Hepatocyte (in vitro differentiated cells): ENCODE data around the gene TMEM167A. TPM values are rescaled to one million over a fixed set of nuclear protein-coding genes. Genes with fewer than 3 reads are reported as not detected.

ENCODE experiments used
- DNase-seq: peaks from one replicate; pipeline ENCODE4 v3.0.0-alpha.2; 2016; ENCODE audit warnings: low spot score
- H2AFZ ChIP-seq: fragments of 200-600 bp; sonication (generic); 2 replicates; pipeline ENCODE4 v1.6.0; 2016; ENCODE audit warnings: antibody characterized with exemption, mild to moderate bottlenecking
- H3K27ac ChIP-seq: fragments of 200-600 bp; sonication (generic); 2 replicates; pipeline ENCODE4 v1.5.1; 2016; ENCODE audit warnings: mild to moderate bottlenecking
- H3K27me3 ChIP-seq: fragments of 200-600 bp; sonication (generic); 2 replicates; pipeline ENCODE4 v1.6.1; 2016
- H3K36me3 ChIP-seq: fragments of 200-600 bp; sonication (generic); replicated peaks from 2 replicates; pipeline ENCODE4 v1.5.1; 2016; ENCODE audit warnings: low read depth; ENCODE audit not compliant: insufficient read depth
- H3K4me1 ChIP-seq: fragments of 200-600 bp; sonication (generic); 2 replicates; pipeline ENCODE4 v1.5.1; 2016; ENCODE audit warnings: mild to moderate bottlenecking, moderate library complexity; ENCODE audit not compliant: insufficient read depth
- H3K4me2 ChIP-seq: fragments of 200-600 bp; sonication (generic); 2 replicates; pipeline ENCODE4 v1.6.0; 2016
- H3K4me3 ChIP-seq: fragments of 200-600 bp; sonication (generic); 2 replicates; pipeline ENCODE4 v1.5.1; 2016; ENCODE audit warnings: mild to moderate bottlenecking
- H3K79me2 ChIP-seq: fragments of 200-600 bp; sonication (generic); 2 replicates; pipeline ENCODE4 v1.6.0; 2017; ENCODE audit warnings: mild to moderate bottlenecking
- H3K9me2 ChIP-seq: fragments of 200-600 bp; sonication (generic); replicated peaks from 2 replicates; pipeline ENCODE4 v1.6.0; 2017; ENCODE audit warnings: mild to moderate bottlenecking; ENCODE audit not compliant: insufficient read depth
- H3K9me3 ChIP-seq: fragments of 200-600 bp; sonication (generic); 2 replicates; pipeline ENCODE4 v1.5.1; 2016; ENCODE audit warnings: low read depth, mild to moderate bottlenecking
- H4K20me1 ChIP-seq: fragments of 200-600 bp; sonication (generic); 2 replicates; pipeline ENCODE4 v1.6.0; 2016; ENCODE audit warnings: mild to moderate bottlenecking; ENCODE audit not compliant: insufficient read depth, poor library complexity, severe bottlenecking
- CTCF ChIP-seq: fragments of 200-600 bp; sonication (generic); IDR thresholded peaks from 2 replicates; pipeline ENCODE4 v1.5.1; 2016; ENCODE audit warnings: antibody characterized with exemption, mild to moderate bottlenecking; ENCODE audit not compliant: poor library complexity
- EZH2 ChIP-seq: fragments of 200-600 bp; sonication (generic); IDR thresholded peaks from 2 replicates; pipeline ENCODE4 v1.6.1; 2016; ENCODE audit warnings: antibody characterized with exemption, mild to moderate bottlenecking, borderline replicate concordance
- EZH2phosphoT487 ChIP-seq: fragments of 200-600 bp; sonication (generic); IDR thresholded peaks from one replicate; pipeline ENCODE4 v1.6.1; 2018; ENCODE audit warnings: antibody characterized with exemption, mild to moderate bottlenecking, low read depth, moderate library complexity; ENCODE audit not compliant: unreplicated experiment, severe bottlenecking
- WGBS: methylation state at CpG from one replicate; pipeline ENCODE4 v1.1.6; 2016; ENCODE audit warnings: low lambda C conversion rate; ENCODE audit errors: missing lambda C conversion rate; 5-methylcytosine and 5-hydroxymethylcytosine counted together
- polyA plus RNA-seq: library from polyadenylated mRNA; unstranded; fragments of >200 nt; fragmentation: Nextera tagmentation; extraction: Ambion mirVana; gene quantifications from 2 replicates; pipeline ENCODE4 v1.2.1, GENCODE V29; 2016
- total RNA-seq: library from RNA; depleted of rRNA; stranded (reverse); fragments of >200 nt; gene quantifications from 2 replicates; pipeline ENCODE4 v1.2.3, GENCODE V29; 2014

TMEM167A gene
- total and polyA plus RNA-seq, 2 experiments from 2014 or later = 140 to 174 TPM

- TF ChIP-seq CTCF (no peak), EZH2 (no peak), EZH2phosphoT487 (no peak)
- H3K4me1 ChIP-seq = peaks cover 8% of the 10 kb centered on the region
- no peak overlapping the region for H3K4me2 ChIP-seq
- H2AFZ ChIP-seq = no peak overlapping the region
- H3K27me3 ChIP-seq = no peaks in the 10 kb centered on the region
- no peaks in the 10 kb centered on the region for H3K9me3 ChIP-seq
- DNase-seq = no peak
- no peak overlapping the region for H3K4me3 ChIP-seq
- no peaks in the 10 kb centered on the region for H4K20me1 ChIP-seq
- H3K36me3 ChIP-seq = no peaks in the 10 kb centered on the region
- H3K79me2 ChIP-seq = peaks cover 22% of the 10 kb centered on the region
- no peaks in the 10 kb centered on the region for H3K9me2 ChIP-seq
- H3K27ac ChIP-seq = no peak overlapping the region
Observed at GRCh38 chr5:83082750-83083149, 5.6 kb upstream of the TMEM167A start.

- H3K27me3 ChIP-seq = no peaks in the 10 kb centered on the region
- peak overlapping the region; percentile 25 for H3K4me3 ChIP-seq
- peak; percentile 15 for DNase-seq
- H3K36me3 ChIP-seq = no peaks in the 10 kb centered on the region
- no peaks in the 10 kb centered on the region for H3K9me3 ChIP-seq
- peaks cover 15% of the 10 kb centered on the region for H3K4me1 ChIP-seq
- H3K9me2 ChIP-seq = no peaks in the 10 kb centered on the region
- peak overlapping the region; percentile 69 for H3K4me2 ChIP-seq
- peaks cover 6% of the 10 kb centered on the region for H4K20me1 ChIP-seq
- WGBS = 2% methylated on average over 14 of the region's 14 CpGs
- H2AFZ ChIP-seq = peak overlapping the region; percentile 65
- peaks cover 59% of the 10 kb centered on the region for H3K79me2 ChIP-seq
- H3K27ac ChIP-seq = peak overlapping the region; percentile 85
- TF ChIP-seq EZH2phosphoT487 (no peak), EZH2 (no peak)
Observed at GRCh38 chr5:83077662-83078261, 568 bp upstream of the TMEM167A start.

DNA sequence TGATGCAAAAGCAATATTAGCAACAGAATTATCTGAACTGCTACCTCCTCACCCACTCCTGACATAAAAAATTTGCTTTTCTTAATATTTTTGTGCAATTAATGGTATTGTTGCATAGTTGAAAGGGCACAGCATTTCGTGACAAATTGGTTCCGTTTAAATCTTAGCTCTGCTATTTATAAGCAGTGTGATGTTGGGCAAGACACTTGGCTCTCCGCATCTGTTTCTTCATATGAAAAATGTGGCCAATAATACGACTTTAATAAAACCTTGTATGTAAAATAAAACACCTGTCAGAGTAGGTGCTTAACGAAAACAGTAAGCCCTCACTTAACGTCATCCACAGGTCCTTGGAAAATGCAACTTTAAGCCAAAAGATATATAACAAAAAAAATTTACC lies 4.2 kb downstream of the TMEM167A start:
- no peak overlapping the region for H3K4me2 ChIP-seq
- H3K79me2 ChIP-seq = peaks cover 91% of the 10 kb centered on the region
- peaks cover 17% of the 10 kb centered on the region for H3K4me1 ChIP-seq
- no peak overlapping the region for H3K4me3 ChIP-seq
- WGBS = 84% methylated on average over 6 of the region's 6 CpGs
- TF ChIP-seq EZH2phosphoT487 (no peak), EZH2 (no peak), CTCF (no peak)
- H3K27ac ChIP-seq = no peak overlapping the region
- peaks cover 30% of the 10 kb centered on the region for H4K20me1 ChIP-seq
- H2AFZ ChIP-seq = no peak overlapping the region
- H3K27me3 ChIP-seq = no peaks in the 10 kb centered on the region
- H3K9me3 ChIP-seq = no peaks in the 10 kb centered on the region
- no peaks in the 10 kb centered on the region for H3K9me2 ChIP-seq
- H3K36me3 ChIP-seq = no peaks in the 10 kb centered on the region
- DNase-seq = no peak

- H3K9me2 ChIP-seq = no peaks in the 10 kb centered on the region
- peaks cover 99% of the 10 kb centered on the region for H3K79me2 ChIP-seq
- no peak overlapping the region for H3K4me2 ChIP-seq
- no peaks in the 10 kb centered on the region for H3K36me3 ChIP-seq
- H2AFZ ChIP-seq = no peak overlapping the region
- H3K9me3 ChIP-seq = no peaks in the 10 kb centered on the region
- H3K27ac ChIP-seq = no peak overlapping the region
- DNase-seq = no peak
- H3K27me3 ChIP-seq = no peaks in the 10 kb centered on the region
- H3K4me1 ChIP-seq = peaks cover 17% of the 10 kb centered on the region
- TF ChIP-seq EZH2phosphoT487 = no peak
- no peak for TF ChIP-seq EZH2
- TF ChIP-seq CTCF = no peak
- WGBS = 89% methylated on average over 2 of the region's 2 CpGs
- H4K20me1 ChIP-seq = peaks cover 30% of the 10 kb centered on the region
- no peak overlapping the region for H3K4me3 ChIP-seq
Observed at GRCh38 chr5:83071286-83072051, 5.7 kb downstream of the TMEM167A start.
